Nephron progenitor cell (in vitro differentiated cells): ENCODE measurements around the gene SP1.

ENCODE experiments used
- DNase-seq: peaks from one replicate; pipeline ENCODE4 v3.0.0; 2021
- H3K27ac Mint-ChIP-seq: 2 replicates; pipeline ENCODE4 v1.8.0; 2021; ENCODE audit warnings: mild to moderate bottlenecking, moderate library complexity, mixed read lengths
- H3K27me3 Mint-ChIP-seq: 2 replicates; pipeline ENCODE4 v1.8.0; 2021; ENCODE audit warnings: mild to moderate bottlenecking, low read depth, mixed read lengths; ENCODE audit not compliant: poor library complexity
- H3K36me3 Mint-ChIP-seq: 2 replicates; pipeline ENCODE4 v1.8.0; 2021; ENCODE audit warnings: low read depth, mixed read lengths
- H3K4me1 Mint-ChIP-seq: 2 replicates; pipeline ENCODE4 v1.8.0; 2021; ENCODE audit warnings: mixed read lengths
- H3K4me3 Mint-ChIP-seq: 2 replicates; pipeline ENCODE4 v1.8.0; 2021; ENCODE audit warnings: mild to moderate bottlenecking, moderate library complexity, mixed read lengths
- H3K9me3 Mint-ChIP-seq: 2 replicates; pipeline ENCODE4 v1.8.0; 2021; ENCODE audit warnings: mild to moderate bottlenecking, moderate library complexity, mixed read lengths
- TF ChIP-seq, protein P1 (sequence below): fragments of 200-600 bp; sonication (generic); IDR thresholded peaks from 2 replicates; pipeline ENCODE4 v1.5.0; 2021; ENCODE audit warnings: antibody characterized with exemption

SP1 gene

DNA sequence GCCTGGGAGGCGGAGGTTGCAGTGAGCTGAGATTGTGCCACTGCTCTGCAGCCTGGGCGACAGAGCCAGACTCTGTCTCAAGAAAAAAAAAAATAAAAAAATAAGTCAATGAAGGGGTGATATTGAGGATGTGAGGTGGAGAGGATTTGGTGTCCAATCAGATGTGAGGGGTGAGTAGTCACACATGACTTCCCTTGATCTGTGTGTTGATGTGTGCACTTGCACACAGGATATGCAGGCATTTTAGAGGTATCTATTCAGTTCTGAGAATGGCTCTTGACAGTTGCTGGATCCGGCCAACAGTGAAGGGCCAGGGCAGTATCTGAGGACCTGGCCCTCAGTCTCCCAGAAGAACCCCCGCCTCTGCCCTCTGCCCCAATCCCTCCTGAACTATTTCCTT is 36.0 kb upstream of the SP1 start:
- DNase-seq: no peak
- peaks cover 35% of the 10 kb centered on the region for H3K4me1 Mint-ChIP-seq
- peaks cover 3% of the 10 kb centered on the region for H3K27me3 Mint-ChIP-seq
- no peaks in the 10 kb centered on the region for H3K9me3 Mint-ChIP-seq
- no peaks in the 10 kb centered on the region for H3K36me3 Mint-ChIP-seq
- peak overlapping the region; percentile 71 for H3K4me3 Mint-ChIP-seq
- H3K27ac Mint-ChIP-seq: no peak overlapping the region
- TF ChIP-seq, protein P1, sequence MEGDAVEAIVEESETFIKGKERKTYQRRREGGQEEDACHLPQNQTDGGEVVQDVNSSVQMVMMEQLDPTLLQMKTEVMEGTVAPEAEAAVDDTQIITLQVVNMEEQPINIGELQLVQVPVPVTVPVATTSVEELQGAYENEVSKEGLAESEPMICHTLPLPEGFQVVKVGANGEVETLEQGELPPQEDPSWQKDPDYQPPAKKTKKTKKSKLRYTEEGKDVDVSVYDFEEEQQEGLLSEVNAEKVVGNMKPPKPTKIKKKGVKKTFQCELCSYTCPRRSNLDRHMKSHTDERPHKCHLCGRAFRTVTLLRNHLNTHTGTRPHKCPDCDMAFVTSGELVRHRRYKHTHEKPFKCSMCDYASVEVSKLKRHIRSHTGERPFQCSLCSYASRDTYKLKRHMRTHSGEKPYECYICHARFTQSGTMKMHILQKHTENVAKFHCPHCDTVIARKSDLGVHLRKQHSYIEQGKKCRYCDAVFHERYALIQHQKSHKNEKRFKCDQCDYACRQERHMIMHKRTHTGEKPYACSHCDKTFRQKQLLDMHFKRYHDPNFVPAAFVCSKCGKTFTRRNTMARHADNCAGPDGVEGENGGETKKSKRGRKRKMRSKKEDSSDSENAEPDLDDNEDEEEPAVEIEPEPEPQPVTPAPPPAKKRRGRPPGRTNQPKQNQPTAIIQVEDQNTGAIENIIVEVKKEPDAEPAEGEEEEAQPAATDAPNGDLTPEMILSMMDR: no peak

DNA sequence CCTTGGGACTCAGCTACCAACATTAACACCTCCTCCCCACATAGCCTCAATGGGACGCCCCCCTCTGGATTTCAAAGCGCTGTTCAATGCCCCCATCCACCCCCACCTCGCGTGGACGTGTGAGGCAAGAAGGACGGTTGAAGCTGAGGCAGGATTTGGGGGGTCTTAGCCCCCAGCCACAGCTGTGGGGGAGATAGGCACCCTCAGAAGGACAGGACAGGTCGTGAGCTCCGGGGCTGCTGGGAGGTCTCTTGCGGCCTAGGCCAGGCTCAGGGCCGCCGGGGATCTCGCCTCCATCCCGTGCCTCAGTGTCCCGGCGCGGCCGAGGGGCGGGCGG is 35.5 kb upstream of the SP1 start:
- Mint-ChIP-seq H3K9me3 (no peaks in the 10 kb centered on the region), H3K4me3 (peak overlapping the region; percentile 71), H3K27ac (no peak overlapping the region), H3K27me3 (peaks cover 3% of the 10 kb centered on the region), H3K4me1 (peaks cover 35% of the 10 kb centered on the region), H3K36me3 (no peaks in the 10 kb centered on the region)
- TF ChIP-seq, protein P1: no peak
- no peak for DNase-seq

DNA sequence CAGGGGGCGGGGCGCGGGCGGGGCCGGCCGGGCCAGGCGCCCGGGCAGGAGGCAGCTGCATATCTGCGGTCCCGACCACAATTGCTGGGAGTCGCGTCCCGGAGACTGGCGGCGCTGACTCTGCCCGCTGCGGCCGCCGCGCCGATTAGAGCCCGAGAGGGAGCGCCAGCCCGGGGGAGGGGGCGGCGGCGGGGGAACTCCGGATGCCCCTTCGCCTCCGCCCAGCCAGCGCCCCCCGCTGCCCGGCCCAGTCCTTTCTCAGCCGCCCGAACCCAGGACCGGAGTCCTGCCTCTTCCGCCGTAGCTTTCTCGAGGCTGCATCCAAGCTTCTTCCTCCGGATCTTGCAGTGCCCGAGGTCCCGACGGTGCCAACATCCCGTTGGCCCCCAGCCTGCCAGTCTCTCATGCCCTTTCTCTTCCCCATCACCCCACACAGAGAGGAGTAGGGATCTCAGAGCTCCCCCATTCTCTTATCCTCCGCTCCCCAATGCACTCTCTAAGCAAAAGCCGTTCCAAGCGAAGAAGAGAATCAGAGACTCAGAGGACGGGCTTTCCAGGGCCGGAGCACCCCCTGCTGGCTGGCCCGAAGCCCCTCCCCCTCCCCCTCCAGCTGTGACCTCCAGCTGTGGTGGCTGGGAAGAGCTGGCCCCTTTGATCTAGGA is 35.0 kb upstream of the SP1 start:
- peak overlapping the region; percentile 97 for H3K4me3 Mint-ChIP-seq
- TF ChIP-seq, protein P1: peak; percentile 36
- no peaks in the 10 kb centered on the region for H3K9me3 Mint-ChIP-seq
- H3K36me3 Mint-ChIP-seq: no peaks in the 10 kb centered on the region
- peak overlapping the region; percentile 87 for H3K27ac Mint-ChIP-seq
- peak; percentile 85 for DNase-seq
- H3K27me3 Mint-ChIP-seq: peaks cover under 1% of the 10 kb centered on the region
- H3K4me1 Mint-ChIP-seq: peaks cover 35% of the 10 kb centered on the region

DNA sequence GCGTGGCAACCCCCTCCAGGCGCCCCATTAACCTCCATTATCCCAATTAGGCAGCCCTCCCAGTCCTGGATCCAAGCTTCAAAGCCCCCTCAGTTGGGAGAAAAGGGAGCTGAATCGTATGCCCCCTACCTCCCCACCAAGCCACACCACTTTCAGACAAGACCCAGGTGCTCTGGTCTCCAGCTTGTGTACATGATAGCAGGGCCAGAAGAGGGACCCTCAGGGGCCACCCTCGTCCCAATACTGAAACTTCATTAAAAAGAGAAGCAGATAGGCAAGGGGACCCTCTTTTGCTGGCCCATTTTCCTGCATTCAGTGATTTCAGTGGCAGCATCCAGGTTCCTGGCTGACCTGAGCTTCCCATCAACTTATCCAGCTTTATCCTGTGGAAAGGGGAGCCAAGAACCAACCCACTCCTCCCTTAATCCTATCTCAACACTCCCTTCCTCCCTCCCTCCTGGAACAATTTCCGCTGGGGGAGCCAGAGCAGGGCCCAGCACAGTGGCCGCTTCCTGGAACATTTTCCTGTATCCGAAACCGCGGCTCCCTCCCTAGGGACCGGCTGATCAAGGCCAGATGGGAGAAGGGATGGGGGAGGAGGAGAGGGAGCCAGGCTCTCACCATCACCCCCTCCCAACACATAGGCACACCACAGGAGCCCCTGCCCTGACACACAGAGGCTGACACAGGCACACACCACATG is 34.3 kb upstream of the SP1 start:
- TF ChIP-seq, protein P1: no peak
- Mint-ChIP-seq H3K27ac (peak overlapping the region; percentile 87), H3K4me1 (peaks cover 35% of the 10 kb centered on the region)

DNA sequence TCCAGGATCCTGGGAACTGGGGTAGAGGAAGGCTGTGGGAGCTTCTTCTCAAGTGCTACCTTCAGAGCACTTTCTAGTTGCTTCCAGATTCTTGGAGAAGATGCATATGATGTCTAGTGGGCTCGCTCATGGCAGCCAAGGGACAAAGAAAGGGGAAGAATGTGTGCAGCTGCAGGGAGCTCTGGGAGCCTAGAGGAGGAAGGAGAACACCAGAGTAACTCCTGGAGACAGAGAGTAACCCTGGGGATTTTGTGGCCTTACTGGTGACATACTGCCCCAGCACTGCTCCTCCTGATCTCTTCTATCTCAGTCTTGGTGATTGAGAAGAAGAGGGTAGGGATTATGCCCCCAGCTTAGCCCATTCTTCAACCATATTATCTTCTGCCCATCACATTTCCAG is 33.5 kb upstream of the SP1 start:
- H3K4me3 Mint-ChIP-seq: no peak overlapping the region
- TF ChIP-seq, protein P1: no peak
- DNase-seq: no peak
- H3K27me3 Mint-ChIP-seq: no peaks in the 10 kb centered on the region
- peaks cover 35% of the 10 kb centered on the region for H3K4me1 Mint-ChIP-seq
- no peaks in the 10 kb centered on the region for H3K9me3 Mint-ChIP-seq
- H3K36me3 Mint-ChIP-seq: no peaks in the 10 kb centered on the region
- H3K27ac Mint-ChIP-seq: no peak overlapping the region

More for the DNA sequence above, 34.3 kb upstream of the SP1 start:
- no peaks in the 10 kb centered on the region for H3K36me3 Mint-ChIP-seq
- peak overlapping the region; percentile 97 for H3K4me3 Mint-ChIP-seq
- DNase-seq: peak; percentile 35
- H3K9me3 Mint-ChIP-seq: no peaks in the 10 kb centered on the region
- no peaks in the 10 kb centered on the region for H3K27me3 Mint-ChIP-seq

DNA sequence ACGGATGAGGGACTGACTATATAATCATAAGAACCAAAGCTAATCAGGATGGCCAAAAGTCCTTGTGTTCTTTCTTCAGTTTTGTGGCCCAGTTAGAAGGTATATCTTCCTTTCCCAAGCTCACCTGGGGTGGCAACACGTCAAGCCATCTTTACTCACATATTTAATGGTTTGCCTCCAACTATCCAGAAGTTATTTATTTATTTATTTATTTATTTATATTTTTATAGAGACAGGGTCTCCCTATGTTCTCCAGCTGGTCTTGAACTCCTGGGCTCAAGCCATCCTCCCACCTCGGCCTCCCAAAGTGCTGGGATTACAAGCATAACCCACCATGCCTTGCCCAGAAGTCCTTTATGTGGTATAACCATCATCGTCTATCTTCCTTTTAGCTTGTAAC is 32.1 kb upstream of the SP1 start:
- TF ChIP-seq, protein P1: no peak
- Mint-ChIP-seq H3K9me3 (no peaks in the 10 kb centered on the region), H3K36me3 (no peaks in the 10 kb centered on the region), H3K4me3 (no peak overlapping the region), H3K4me1 (peaks cover 42% of the 10 kb centered on the region), H3K27me3 (no peaks in the 10 kb centered on the region), H3K27ac (no peak overlapping the region)
- no peak for DNase-seq
